Hepatocyte (in vitro differentiated cells): ENCODE results near the gene GBX1. TPM values are rescaled to one million over a fixed set of nuclear protein-coding genes. Genes with fewer than 3 reads are reported as not detected.

ENCODE experiments used
- DNase-seq: peaks from one replicate; pipeline ENCODE4 v3.0.0-alpha.2; 2016; ENCODE audit warnings: low spot score
- H2AFZ ChIP-seq: fragments of 200-600 bp; sonication (generic); 2 replicates; pipeline ENCODE4 v1.6.0; 2016; ENCODE audit warnings: antibody characterized with exemption, mild to moderate bottlenecking
- H3K27ac ChIP-seq: fragments of 200-600 bp; sonication (generic); 2 replicates; pipeline ENCODE4 v1.5.1; 2016; ENCODE audit warnings: mild to moderate bottlenecking
- H3K27me3 ChIP-seq: fragments of 200-600 bp; sonication (generic); 2 replicates; pipeline ENCODE4 v1.6.1; 2016
- H3K36me3 ChIP-seq: fragments of 200-600 bp; sonication (generic); replicated peaks from 2 replicates; pipeline ENCODE4 v1.5.1; 2016; ENCODE audit warnings: low read depth; ENCODE audit not compliant: insufficient read depth
- H3K4me1 ChIP-seq: fragments of 200-600 bp; sonication (generic); 2 replicates; pipeline ENCODE4 v1.5.1; 2016; ENCODE audit warnings: mild to moderate bottlenecking, moderate library complexity; ENCODE audit not compliant: insufficient read depth
- H3K4me2 ChIP-seq: fragments of 200-600 bp; sonication (generic); 2 replicates; pipeline ENCODE4 v1.6.0; 2016
- H3K4me3 ChIP-seq: fragments of 200-600 bp; sonication (generic); 2 replicates; pipeline ENCODE4 v1.5.1; 2016; ENCODE audit warnings: mild to moderate bottlenecking
- H3K79me2 ChIP-seq: fragments of 200-600 bp; sonication (generic); 2 replicates; pipeline ENCODE4 v1.6.0; 2017; ENCODE audit warnings: mild to moderate bottlenecking
- H3K9me2 ChIP-seq: fragments of 200-600 bp; sonication (generic); replicated peaks from 2 replicates; pipeline ENCODE4 v1.6.0; 2017; ENCODE audit warnings: mild to moderate bottlenecking; ENCODE audit not compliant: insufficient read depth
- H3K9me3 ChIP-seq: fragments of 200-600 bp; sonication (generic); 2 replicates; pipeline ENCODE4 v1.5.1; 2016; ENCODE audit warnings: low read depth, mild to moderate bottlenecking
- H4K20me1 ChIP-seq: fragments of 200-600 bp; sonication (generic); 2 replicates; pipeline ENCODE4 v1.6.0; 2016; ENCODE audit warnings: mild to moderate bottlenecking; ENCODE audit not compliant: insufficient read depth, poor library complexity, severe bottlenecking
- CTCF ChIP-seq: fragments of 200-600 bp; sonication (generic); IDR thresholded peaks from 2 replicates; pipeline ENCODE4 v1.5.1; 2016; ENCODE audit warnings: antibody characterized with exemption, mild to moderate bottlenecking; ENCODE audit not compliant: poor library complexity
- EZH2 ChIP-seq: fragments of 200-600 bp; sonication (generic); IDR thresholded peaks from 2 replicates; pipeline ENCODE4 v1.6.1; 2016; ENCODE audit warnings: antibody characterized with exemption, mild to moderate bottlenecking, borderline replicate concordance
- EZH2phosphoT487 ChIP-seq: fragments of 200-600 bp; sonication (generic); IDR thresholded peaks from one replicate; pipeline ENCODE4 v1.6.1; 2018; ENCODE audit warnings: antibody characterized with exemption, mild to moderate bottlenecking, low read depth, moderate library complexity; ENCODE audit not compliant: unreplicated experiment, severe bottlenecking
- WGBS: methylation state at CpG from one replicate; pipeline ENCODE4 v1.1.6; 2016; ENCODE audit warnings: low lambda C conversion rate; ENCODE audit errors: missing lambda C conversion rate; 5-methylcytosine and 5-hydroxymethylcytosine counted together
- polyA plus RNA-seq: library from polyadenylated mRNA; unstranded; fragments of >200 nt; fragmentation: Nextera tagmentation; extraction: Ambion mirVana; gene quantifications from 2 replicates; pipeline ENCODE4 v1.2.1, GENCODE V29; 2016
- total RNA-seq: library from RNA; depleted of rRNA; stranded (reverse); fragments of >200 nt; gene quantifications from 2 replicates; pipeline ENCODE4 v1.2.3, GENCODE V29; 2014

The GBX1 gene
- total and polyA plus RNA-seq, 2 experiments from 2014 or later, result not detected

GRCh38 chr7:151115836-151116418 lies 51.6 kb downstream of the GBX1 start:
- Histone ChIP-seq H3K36me3 (no peaks in the 10 kb centered on the region), H3K4me2 (peak overlapping the region; percentile 75), H3K4me1 (peaks cover 17% of the 10 kb centered on the region), H2AFZ (no peak overlapping the region), H3K4me3 (no peak overlapping the region), H3K9me2 (no peaks in the 10 kb centered on the region), H3K9me3 (no peaks in the 10 kb centered on the region), H3K27ac (peak overlapping the region; percentile 40), H3K79me2 (peaks cover 54% of the 10 kb centered on the region), H4K20me1 (peaks cover 62% of the 10 kb centered on the region), H3K27me3 (no peaks in the 10 kb centered on the region)
- TF ChIP-seq EZH2phosphoT487, result no peak
- no peak for TF ChIP-seq EZH2
- TF ChIP-seq CTCF, result no peak
- 61% methylated on average over 14 of the region's 14 CpGs for WGBS
- peak; percentile 68 for DNase-seq

- Histone ChIP-seq H4K20me1 (peaks cover 69% of the 10 kb centered on the region), H3K9me2 (no peaks in the 10 kb centered on the region), H3K4me3 (no peak overlapping the region)
These were observed 52.2 kb downstream of the GBX1 start for GRCh38 chr7:151115121-151115835.

GRCh38 chr7:151114151-151115090 lies 53.1 kb downstream of the GBX1 start:
- H3K27ac ChIP-seq, result peak overlapping the region; percentile 74
- peak overlapping the region; percentile 73 for H3K4me2 ChIP-seq
- DNase-seq, result peak; percentile 63
- no peaks in the 10 kb centered on the region for H3K36me3 ChIP-seq
- peaks cover 77% of the 10 kb centered on the region for H4K20me1 ChIP-seq
- no peaks in the 10 kb centered on the region for H3K9me3 ChIP-seq
- peaks cover 64% of the 10 kb centered on the region for H3K79me2 ChIP-seq
- no peaks in the 10 kb centered on the region for H3K9me2 ChIP-seq
- no peak overlapping the region for H2AFZ ChIP-seq
- H3K27me3 ChIP-seq, result no peaks in the 10 kb centered on the region
- no peak overlapping the region for H3K4me3 ChIP-seq
- peaks cover 17% of the 10 kb centered on the region for H3K4me1 ChIP-seq
- TF ChIP-seq EZH2, result no peak
- WGBS, result 19% methylated on average over 62 of the region's 101 CpGs

More at GRCh38 chr7:151115121-151115835, 52.2 kb downstream of the GBX1 start:
- Histone ChIP-seq H3K79me2 (peaks cover 59% of the 10 kb centered on the region), H3K9me3 (no peaks in the 10 kb centered on the region), H3K27me3 (no peaks in the 10 kb centered on the region), H2AFZ (no peak overlapping the region), H3K36me3 (no peaks in the 10 kb centered on the region), H3K27ac (peak overlapping the region; percentile 40), H3K4me2 (peak overlapping the region; percentile 75), H3K4me1 (peaks cover 17% of the 10 kb centered on the region)
- TF ChIP-seq EZH2 (no peak), EZH2phosphoT487 (no peak), CTCF (no peak)
- WGBS, result 4% methylated on average over 74 of the region's 114 CpGs
- peak; percentile 72 for DNase-seq
